ENCODE data around the gene DRICH1.
"Not testable (repeated sequence)": the region's sequence is repeated elsewhere in the genome, so short reads cannot be mapped to it uniquely, and the experiment has no call there.

DRICH1 gene

GRCh38 chr22:23670378-23671295, 38.5 kb upstream of the DRICH1 start:
- no peaks in the 10 kb centered on the region for H4K20me1 ChIP-seq (ENCODE audit: insufficient read depth)
- no peak for TF ChIP-seq CTCF (conservative IDR thresholded peaks at IDR 0.05; ENCODE audit: low read depth, low read length)
- H3K27me3 ChIP-seq (ENCODE audit: insufficient read depth, low read depth): no peaks in the 10 kb centered on the region
- no peak overlapping the region for H2AFZ ChIP-seq (ENCODE audit: low read depth)
- H3K9ac ChIP-seq: no peak overlapping the region
- no peaks in the 10 kb centered on the region for H3K79me2 ChIP-seq (ENCODE audit: insufficient read depth, low read depth)
- H3K27ac ChIP-seq: no peak overlapping the region
- H3K4me2 ChIP-seq: no peak overlapping the region
- peaks cover 7% of the 10 kb centered on the region for H3K4me1 ChIP-seq (ENCODE audit: low read depth, poor library complexity, severe bottlenecking)
- no peak overlapping the region for H3K4me3 ChIP-seq (IDR thresholded peaks at IDR 0.05; ENCODE audit: insufficient read depth, low read depth, low read length)
- no peaks in the 10 kb centered on the region for H3K36me3 ChIP-seq (ENCODE audit: insufficient read depth)

- not testable (repeated sequence) for H3K4me2 ChIP-seq; H2AFZ ChIP-seq (ENCODE audit: low read depth); H3K36me3 ChIP-seq (ENCODE audit: insufficient read depth); H3K27me3 ChIP-seq (ENCODE audit: insufficient read depth, low read depth); H3K4me3 ChIP-seq (IDR thresholded peaks at IDR 0.05; ENCODE audit: insufficient read depth, low read depth, low read length); H3K9ac ChIP-seq; H4K20me1 ChIP-seq (ENCODE audit: insufficient read depth); H3K79me2 ChIP-seq (ENCODE audit: insufficient read depth, low read depth); H3K4me1 ChIP-seq (ENCODE audit: low read depth, poor library complexity, severe bottlenecking); H3K27ac ChIP-seq
Observed at GRCh38 chr22:23660381-23660780, 28.3 kb upstream of the DRICH1 start.

- no peaks in the 10 kb centered on the region for H3K36me3 ChIP-seq (ENCODE audit: insufficient read depth)
- no peaks in the 10 kb centered on the region for H3K4me1 ChIP-seq (ENCODE audit: low read depth, poor library complexity, severe bottlenecking)
- no peaks in the 10 kb centered on the region for H3K27me3 ChIP-seq (ENCODE audit: insufficient read depth, low read depth)
- H3K4me3 ChIP-seq (IDR thresholded peaks at IDR 0.05; ENCODE audit: insufficient read depth, low read depth, low read length): no peak overlapping the region
- no peak for TF ChIP-seq CTCF (conservative IDR thresholded peaks at IDR 0.05; ENCODE audit: low read depth, low read length)
- H3K9ac ChIP-seq: no peak overlapping the region
- H4K20me1 ChIP-seq (ENCODE audit: insufficient read depth): no peaks in the 10 kb centered on the region
- H2AFZ ChIP-seq (ENCODE audit: low read depth): no peak overlapping the region
- no peaks in the 10 kb centered on the region for H3K79me2 ChIP-seq (ENCODE audit: insufficient read depth, low read depth)
- no peak overlapping the region for H3K27ac ChIP-seq
- H3K4me2 ChIP-seq: no peak overlapping the region
Observed at GRCh38 chr22:23657727-23658126, 25.6 kb upstream of the DRICH1 start.

- Histone ChIP-seq H3K79me2 (ENCODE audit: insufficient read depth, low read depth) (no peaks in the 10 kb centered on the region), H4K20me1 (ENCODE audit: insufficient read depth) (no peaks in the 10 kb centered on the region), H3K4me2 (no peak overlapping the region), H3K27ac (no peak overlapping the region), H3K4me3 (IDR thresholded peaks at IDR 0.05; ENCODE audit: insufficient read depth, low read depth, low read length) (no peak overlapping the region), H2AFZ (ENCODE audit: low read depth) (no peak overlapping the region), H3K9ac (no peak overlapping the region), H3K4me1 (ENCODE audit: low read depth, poor library complexity, severe bottlenecking) (no peaks in the 10 kb centered on the region), H3K36me3 (ENCODE audit: insufficient read depth) (no peaks in the 10 kb centered on the region), H3K27me3 (ENCODE audit: insufficient read depth, low read depth) (no peaks in the 10 kb centered on the region)
- no peak for TF ChIP-seq CTCF (conservative IDR thresholded peaks at IDR 0.05; ENCODE audit: low read depth, low read length)
Observed at GRCh38 chr22:23655891-23656475, 23.9 kb upstream of the DRICH1 start.

GRCh38 chr22:23652711-23653110, 20.6 kb upstream of the DRICH1 start:
- no peak overlapping the region for H3K4me2 ChIP-seq
- no peak for TF ChIP-seq CTCF (conservative IDR thresholded peaks at IDR 0.05; ENCODE audit: low read depth, low read length)

More at GRCh38 chr22:23652711-23653110, 20.6 kb upstream of the DRICH1 start:
- no peaks in the 10 kb centered on the region for H3K79me2 ChIP-seq (ENCODE audit: insufficient read depth, low read depth)
- no peak overlapping the region for H3K9ac ChIP-seq
- H3K4me1 ChIP-seq (ENCODE audit: low read depth, poor library complexity, severe bottlenecking): no peaks in the 10 kb centered on the region
- no peaks in the 10 kb centered on the region for H4K20me1 ChIP-seq (ENCODE audit: insufficient read depth)
- no peak overlapping the region for H3K27ac ChIP-seq
- no peaks in the 10 kb centered on the region for H3K36me3 ChIP-seq (ENCODE audit: insufficient read depth)
- no peaks in the 10 kb centered on the region for H3K27me3 ChIP-seq (ENCODE audit: insufficient read depth, low read depth)
- H2AFZ ChIP-seq (ENCODE audit: low read depth): no peak overlapping the region
- H3K4me3 ChIP-seq (IDR thresholded peaks at IDR 0.05; ENCODE audit: insufficient read depth, low read depth, low read length): no peak overlapping the region
